Lower leg skin (tissue), 3 donors: ENCODE data around the gene CRELD2.

Source experiments
- POLR2A ChIP-seq, 2 donors: fragments of 450-650 bp; IDR thresholded peaks; one replicate each; pipeline ENCODE4 v1.6.1; 2016 to 2017; ENCODE audit warnings: antibody characterized with exemption in 2 of 2, mild to moderate bottlenecking in 1 of 2, moderate library complexity in 1 of 2
- TF ChIP-seq, protein P1 (sequence below), 3 donors: fragments of 450-650 bp; IDR thresholded peaks; one replicate each; pipeline ENCODE4 v1.5.1; 2016; ENCODE audit warnings: antibody characterized with exemption in 3 of 3, mild to moderate bottlenecking in 3 of 3, moderate library complexity in 2 of 3

DNA sequence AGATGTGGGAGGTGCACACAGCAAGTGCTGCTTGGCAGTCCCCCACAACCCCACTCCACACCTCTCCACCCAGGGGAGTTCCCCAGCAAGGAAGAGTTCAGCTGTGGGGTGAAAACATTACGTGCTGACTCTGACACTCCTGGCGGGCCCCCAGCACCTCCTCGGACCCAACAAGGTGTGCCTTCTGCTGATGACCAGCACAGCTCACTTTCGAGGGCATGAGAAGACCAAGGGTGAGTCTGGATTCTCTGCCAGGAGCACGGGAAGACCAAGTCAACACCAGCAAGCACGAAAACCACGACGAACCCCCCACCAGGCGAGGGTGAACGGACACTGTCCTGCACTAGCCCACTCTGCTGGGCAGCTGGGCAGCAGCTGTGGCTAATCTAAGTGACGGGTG lies 1.6 kb upstream of the CRELD2 start:
- TF ChIP-seq, protein P1, sequence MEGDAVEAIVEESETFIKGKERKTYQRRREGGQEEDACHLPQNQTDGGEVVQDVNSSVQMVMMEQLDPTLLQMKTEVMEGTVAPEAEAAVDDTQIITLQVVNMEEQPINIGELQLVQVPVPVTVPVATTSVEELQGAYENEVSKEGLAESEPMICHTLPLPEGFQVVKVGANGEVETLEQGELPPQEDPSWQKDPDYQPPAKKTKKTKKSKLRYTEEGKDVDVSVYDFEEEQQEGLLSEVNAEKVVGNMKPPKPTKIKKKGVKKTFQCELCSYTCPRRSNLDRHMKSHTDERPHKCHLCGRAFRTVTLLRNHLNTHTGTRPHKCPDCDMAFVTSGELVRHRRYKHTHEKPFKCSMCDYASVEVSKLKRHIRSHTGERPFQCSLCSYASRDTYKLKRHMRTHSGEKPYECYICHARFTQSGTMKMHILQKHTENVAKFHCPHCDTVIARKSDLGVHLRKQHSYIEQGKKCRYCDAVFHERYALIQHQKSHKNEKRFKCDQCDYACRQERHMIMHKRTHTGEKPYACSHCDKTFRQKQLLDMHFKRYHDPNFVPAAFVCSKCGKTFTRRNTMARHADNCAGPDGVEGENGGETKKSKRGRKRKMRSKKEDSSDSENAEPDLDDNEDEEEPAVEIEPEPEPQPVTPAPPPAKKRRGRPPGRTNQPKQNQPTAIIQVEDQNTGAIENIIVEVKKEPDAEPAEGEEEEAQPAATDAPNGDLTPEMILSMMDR (IDR thresholded peaks at IDR 0.05), result no peak
- no peak for TF ChIP-seq POLR2A (IDR thresholded peaks at IDR 0.05)
